ENCODE data around the gene UGT2A3.

Gene UGT2A3

DNA sequence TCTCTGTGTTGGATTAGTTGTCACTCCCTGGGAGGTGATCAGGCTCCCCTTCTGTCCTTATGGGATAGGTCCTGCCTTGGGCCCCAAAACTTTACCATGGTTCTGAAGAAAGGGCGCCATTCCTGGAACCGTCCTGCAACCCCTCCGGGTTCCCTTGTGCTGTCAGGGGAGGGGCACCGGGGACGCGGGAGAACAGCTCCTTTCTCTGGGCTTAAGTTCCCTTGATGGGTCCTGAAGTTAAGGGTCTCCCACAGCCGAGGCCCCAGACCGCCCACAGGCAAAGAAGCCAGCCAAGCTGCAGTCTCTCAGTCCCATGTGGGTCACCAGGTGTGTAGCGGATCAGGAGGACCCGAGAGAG, 44.8 kb downstream of the UGT2A3 start:
- ChIA-PET POLR2A (no interaction called here), CTCF (interaction anchor here (1.3 to 2.4 kb wide), 3 partner anchors 14 to 408 kb away, joined by 4 to 7 read pairs (median 5); no protein-coding TSS in a partner anchor)
- TF ChIP-seq, protein P1, sequence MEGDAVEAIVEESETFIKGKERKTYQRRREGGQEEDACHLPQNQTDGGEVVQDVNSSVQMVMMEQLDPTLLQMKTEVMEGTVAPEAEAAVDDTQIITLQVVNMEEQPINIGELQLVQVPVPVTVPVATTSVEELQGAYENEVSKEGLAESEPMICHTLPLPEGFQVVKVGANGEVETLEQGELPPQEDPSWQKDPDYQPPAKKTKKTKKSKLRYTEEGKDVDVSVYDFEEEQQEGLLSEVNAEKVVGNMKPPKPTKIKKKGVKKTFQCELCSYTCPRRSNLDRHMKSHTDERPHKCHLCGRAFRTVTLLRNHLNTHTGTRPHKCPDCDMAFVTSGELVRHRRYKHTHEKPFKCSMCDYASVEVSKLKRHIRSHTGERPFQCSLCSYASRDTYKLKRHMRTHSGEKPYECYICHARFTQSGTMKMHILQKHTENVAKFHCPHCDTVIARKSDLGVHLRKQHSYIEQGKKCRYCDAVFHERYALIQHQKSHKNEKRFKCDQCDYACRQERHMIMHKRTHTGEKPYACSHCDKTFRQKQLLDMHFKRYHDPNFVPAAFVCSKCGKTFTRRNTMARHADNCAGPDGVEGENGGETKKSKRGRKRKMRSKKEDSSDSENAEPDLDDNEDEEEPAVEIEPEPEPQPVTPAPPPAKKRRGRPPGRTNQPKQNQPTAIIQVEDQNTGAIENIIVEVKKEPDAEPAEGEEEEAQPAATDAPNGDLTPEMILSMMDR (IDR thresholded peaks at IDR 0.05; ENCODE audit: control extremely low read depth, extremely low read depth, low read depth, missing control alignments), result no peak
- no peak for DNase-seq (ENCODE audit: extremely low spot score)

DNA sequence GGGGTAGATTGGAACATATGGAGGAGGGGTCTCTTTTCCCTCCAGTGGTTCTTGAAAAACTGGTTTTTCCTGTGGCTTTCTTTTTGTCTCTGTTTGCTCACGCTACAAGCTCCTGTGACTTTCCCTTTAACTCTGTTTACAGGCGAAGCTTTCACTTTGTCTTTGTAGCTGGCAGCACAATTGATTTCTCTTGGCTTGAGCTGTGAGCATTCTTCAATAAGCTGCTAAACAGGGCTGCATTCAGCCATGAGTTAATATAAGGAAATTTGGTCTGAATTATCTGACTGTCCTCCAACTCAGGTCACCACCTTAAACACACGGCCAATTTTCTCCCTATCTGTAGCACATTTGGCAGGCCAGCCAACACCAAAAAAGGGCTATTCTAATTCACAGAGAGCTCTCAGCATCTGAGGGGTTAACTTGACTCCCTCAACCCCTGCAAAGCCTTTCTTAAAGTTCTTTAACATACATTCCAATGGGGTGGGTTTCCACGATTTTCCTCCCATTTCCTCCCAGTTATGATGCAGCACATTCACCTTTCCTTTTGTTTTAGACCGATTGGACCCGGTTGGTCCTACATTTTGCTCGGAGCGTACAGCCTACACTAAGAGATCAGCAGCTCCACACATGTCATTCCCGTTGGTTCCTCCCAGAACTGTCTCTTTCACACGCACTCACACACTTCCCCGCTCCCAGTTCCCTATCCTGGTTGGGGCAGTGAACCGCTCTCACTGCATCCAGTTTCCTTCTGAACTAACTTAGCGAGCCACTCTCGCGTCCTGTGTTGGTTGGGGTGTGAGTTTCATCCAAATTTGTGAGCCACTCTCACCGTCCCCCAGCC, 45.4 kb downstream of the UGT2A3 start:
- TF ChIP-seq, protein P1 (IDR thresholded peaks at IDR 0.05; ENCODE audit: control extremely low read depth, extremely low read depth, low read depth, missing control alignments), result no peak
- DNase-seq (ENCODE audit: extremely low spot score), result no peak
- CTCF ChIA-PET, result interaction anchor here (1.3 to 2.4 kb wide), 3 partner anchors 14 to 407 kb away, joined by 4 to 7 read pairs (median 5); no protein-coding TSS in a partner anchor
- POLR2A ChIA-PET, result no interaction called here

DNA sequence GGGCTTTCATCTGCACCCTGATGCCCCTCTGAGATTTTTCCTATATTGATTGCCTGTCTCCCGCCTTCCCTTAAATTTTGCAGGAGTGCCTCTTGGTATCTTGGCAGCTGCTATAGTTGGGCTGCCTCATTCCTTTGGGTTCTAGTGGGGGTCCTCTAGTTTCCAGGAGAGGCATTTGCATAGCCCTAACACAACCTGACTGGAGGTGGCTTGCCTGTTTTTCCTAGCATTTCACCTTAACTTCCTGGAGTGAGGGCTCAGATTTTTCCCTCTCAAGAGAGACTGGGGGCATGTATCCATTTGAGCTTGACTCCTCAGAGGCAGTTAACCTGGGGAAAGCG, 46.0 kb downstream of the UGT2A3 start:
- CTCF ChIA-PET, result interaction anchor here (1.3 to 2.4 kb wide), 3 partner anchors 15 to 407 kb away, joined by 4 to 7 read pairs (median 5); no protein-coding TSS in a partner anchor

DNA sequence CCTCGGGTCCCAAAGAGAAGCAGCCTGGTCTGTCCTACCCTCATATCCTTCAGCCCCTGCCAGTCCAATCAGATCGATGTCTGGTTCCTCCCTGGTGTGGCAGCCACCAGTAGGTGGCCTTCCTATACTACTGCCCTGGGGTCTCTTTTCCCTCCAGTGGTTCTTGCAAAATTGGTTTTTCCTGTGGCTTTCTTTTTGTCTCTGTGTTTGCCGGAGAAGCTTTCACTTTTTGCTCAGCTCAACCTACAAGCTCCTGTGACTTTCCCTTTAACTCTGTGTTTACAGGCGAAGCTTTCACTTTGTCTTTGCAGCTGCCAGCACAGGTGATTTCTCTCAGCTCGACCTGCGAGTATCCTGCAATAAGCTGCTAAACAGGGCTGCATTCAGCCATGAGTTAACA, 46.8 kb downstream of the UGT2A3 start:
- ChIA-PET POLR2A (no interaction called here), CTCF (interaction anchor here (1.0 to 2.4 kb wide), 3 partner anchors 10 to 265 kb away, joined by 3 to 7 read pairs (median 5); no protein-coding TSS in a partner anchor)
- DNase-seq (ENCODE audit: extremely low spot score), result peak; percentile 22
- TF ChIP-seq, protein P1 (IDR thresholded peaks at IDR 0.05; ENCODE audit: control extremely low read depth, extremely low read depth, low read depth, missing control alignments), result no peak

More for the DNA sequence above, 46.0 kb downstream of the UGT2A3 start:
- POLR2A ChIA-PET, result no interaction called here
- TF ChIP-seq, protein P1 (IDR thresholded peaks at IDR 0.05; ENCODE audit: control extremely low read depth, extremely low read depth, low read depth, missing control alignments), result no peak
- DNase-seq (ENCODE audit: extremely low spot score), result no peak

DNA sequence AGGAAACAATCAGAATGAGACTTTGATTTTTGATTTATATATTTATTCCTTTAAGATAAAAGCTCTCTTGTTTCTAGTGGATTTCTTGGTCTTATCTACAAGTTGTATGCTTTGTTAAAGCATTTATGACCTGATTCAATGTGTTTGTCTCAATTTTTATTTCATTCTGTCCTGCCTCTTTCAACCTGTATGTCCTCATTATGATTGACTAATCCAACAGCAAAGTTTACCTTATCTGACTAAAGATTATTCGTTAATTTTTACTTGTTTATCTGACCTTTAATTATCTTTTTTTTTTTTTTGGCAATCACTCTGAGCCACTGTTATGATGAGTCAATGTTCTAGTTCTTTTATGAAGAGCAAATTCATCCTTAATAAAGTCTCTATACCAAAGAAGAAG, 54.9 kb downstream of the UGT2A3 start:
- CTCF ChIA-PET, result interaction anchor here (1.1 to 1.9 kb wide), 2 partner anchors 10 to 30 kb away, joined by 3 to 4 read pairs; no protein-coding TSS in a partner anchor
- DNase-seq (ENCODE audit: extremely low spot score), result no peak
- POLR2A ChIA-PET, result no interaction called here
- TF ChIP-seq, protein P1 (IDR thresholded peaks at IDR 0.05; ENCODE audit: control extremely low read depth, extremely low read depth, low read depth, missing control alignments), result no peak

DNA sequence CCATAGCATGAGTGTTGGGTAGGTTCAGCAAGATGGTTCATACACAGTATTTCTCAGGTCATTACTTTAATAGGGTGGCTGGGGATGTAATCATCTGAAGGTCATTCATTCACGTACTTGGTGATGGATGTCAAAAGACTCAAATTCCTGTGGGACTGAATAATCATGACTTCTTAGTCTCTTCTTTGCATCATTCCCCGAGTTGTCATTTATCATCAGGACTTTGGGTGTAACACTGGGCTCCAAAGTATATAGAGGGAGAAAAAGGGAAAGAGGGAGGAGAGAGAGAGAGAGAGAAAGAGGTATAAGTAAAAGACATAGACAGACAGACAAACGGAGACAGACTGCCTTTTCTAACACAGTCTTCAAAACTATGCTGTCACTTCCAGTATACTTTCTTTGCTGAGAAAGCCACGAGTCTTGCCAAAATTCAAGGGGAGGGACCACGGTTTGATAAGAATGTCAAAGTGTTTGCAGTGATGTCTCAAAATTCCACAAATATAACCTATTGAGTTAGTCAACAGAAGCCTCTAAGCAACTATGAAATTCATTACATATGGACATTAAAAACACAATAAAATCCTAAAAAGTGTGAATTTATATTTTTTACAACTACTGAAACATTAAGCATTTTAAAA, 55.9 kb downstream of the UGT2A3 start:
- DNase-seq (ENCODE audit: extremely low spot score), result no peak
- TF ChIP-seq, protein P1 (IDR thresholded peaks at IDR 0.05; ENCODE audit: control extremely low read depth, extremely low read depth, low read depth, missing control alignments), result no peak
- ChIA-PET CTCF (interaction anchor here (1.0 kb wide), 1 partner anchor 9 kb away, joined by 3 read pairs; no protein-coding TSS in a partner anchor), POLR2A (no interaction called here)
